ENCODE measurements around the gene HLA-A. TPM values are rescaled to one million over a fixed set of nuclear protein-coding genes. Genes with fewer than 3 reads are reported as not detected.

The HLA-A gene
- total and polyA plus RNA-seq, 2 of the 13 experiments (the other 11 are each of a cell fraction or from before 2014, with no cell fraction given) = 345 to 527 TPM

GRCh38 chr6:29926413-29927274 lies 15.7 kb upstream of the HLA-A start (continued):
- no peak for TF ChIP-seq ZNF207 (IDR thresholded peaks at IDR 0.05; ENCODE audit: borderline replicate concordance)
- TF ChIP-seq, protein P1, sequence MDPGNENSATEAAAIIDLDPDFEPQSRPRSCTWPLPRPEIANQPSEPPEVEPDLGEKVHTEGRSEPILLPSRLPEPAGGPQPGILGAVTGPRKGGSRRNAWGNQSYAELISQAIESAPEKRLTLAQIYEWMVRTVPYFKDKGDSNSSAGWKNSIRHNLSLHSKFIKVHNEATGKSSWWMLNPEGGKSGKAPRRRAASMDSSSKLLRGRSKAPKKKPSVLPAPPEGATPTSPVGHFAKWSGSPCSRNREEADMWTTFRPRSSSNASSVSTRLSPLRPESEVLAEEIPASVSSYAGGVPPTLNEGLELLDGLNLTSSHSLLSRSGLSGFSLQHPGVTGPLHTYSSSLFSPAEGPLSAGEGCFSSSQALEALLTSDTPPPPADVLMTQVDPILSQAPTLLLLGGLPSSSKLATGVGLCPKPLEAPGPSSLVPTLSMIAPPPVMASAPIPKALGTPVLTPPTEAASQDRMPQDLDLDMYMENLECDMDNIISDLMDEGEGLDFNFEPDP (CRISPR knock-in tag; conservative IDR thresholded peaks at IDR 0.05) = no peak
- TF ChIP-seq, protein P2, sequence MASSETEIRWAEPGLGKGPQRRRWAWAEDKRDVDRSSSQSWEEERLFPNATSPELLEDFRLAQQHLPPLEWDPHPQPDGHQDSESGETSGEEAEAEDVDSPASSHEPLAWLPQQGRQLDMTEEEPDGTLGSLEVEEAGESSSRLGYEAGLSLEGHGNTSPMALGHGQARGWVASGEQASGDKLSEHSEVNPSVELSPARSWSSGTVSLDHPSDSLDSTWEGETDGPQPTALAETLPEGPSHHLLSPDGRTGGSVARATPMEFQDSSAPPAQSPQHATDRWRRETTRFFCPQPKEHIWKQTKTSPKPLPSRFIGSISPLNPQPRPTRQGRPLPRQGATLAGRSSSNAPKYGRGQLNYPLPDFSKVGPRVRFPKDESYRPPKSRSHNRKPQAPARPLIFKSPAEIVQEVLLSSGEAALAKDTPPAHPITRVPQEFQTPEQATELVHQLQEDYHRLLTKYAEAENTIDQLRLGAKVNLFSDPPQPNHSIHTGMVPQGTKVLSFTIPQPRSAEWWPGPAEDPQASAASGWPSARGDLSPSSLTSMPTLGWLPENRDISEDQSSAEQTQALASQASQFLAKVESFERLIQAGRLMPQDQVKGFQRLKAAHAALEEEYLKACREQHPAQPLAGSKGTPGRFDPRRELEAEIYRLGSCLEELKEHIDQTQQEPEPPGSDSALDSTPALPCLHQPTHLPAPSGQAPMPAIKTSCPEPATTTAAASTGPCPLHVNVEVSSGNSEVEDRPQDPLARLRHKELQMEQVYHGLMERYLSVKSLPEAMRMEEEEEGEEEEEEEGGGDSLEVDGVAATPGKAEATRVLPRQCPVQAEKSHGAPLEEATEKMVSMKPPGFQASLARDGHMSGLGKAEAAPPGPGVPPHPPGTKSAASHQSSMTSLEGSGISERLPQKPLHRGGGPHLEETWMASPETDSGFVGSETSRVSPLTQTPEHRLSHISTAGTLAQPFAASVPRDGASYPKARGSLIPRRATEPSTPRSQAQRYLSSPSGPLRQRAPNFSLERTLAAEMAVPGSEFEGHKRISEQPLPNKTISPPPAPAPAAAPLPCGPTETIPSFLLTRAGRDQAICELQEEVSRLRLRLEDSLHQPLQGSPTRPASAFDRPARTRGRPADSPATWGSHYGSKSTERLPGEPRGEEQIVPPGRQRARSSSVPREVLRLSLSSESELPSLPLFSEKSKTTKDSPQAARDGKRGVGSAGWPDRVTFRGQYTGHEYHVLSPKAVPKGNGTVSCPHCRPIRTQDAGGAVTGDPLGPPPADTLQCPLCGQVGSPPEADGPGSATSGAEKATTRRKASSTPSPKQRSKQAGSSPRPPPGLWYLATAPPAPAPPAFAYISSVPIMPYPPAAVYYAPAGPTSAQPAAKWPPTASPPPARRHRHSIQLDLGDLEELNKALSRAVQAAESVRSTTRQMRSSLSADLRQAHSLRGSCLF (CRISPR knock-in tag; IDR thresholded peaks at IDR 0.05; ENCODE audit: borderline replicate concordance) = 0 out of 2 replicates have a peak, but pooled peaks have one; percentile 61
- no peak for TF ChIP-seq NFE2L1 (CRISPR knock-in tag; IDR thresholded peaks at IDR 0.05; ENCODE audit: borderline replicate concordance)
- no peak for TF ChIP-seq ZNF772 (CRISPR knock-in tag; IDR thresholded peaks at IDR 0.05)
- TF ChIP-seq, protein P3, sequence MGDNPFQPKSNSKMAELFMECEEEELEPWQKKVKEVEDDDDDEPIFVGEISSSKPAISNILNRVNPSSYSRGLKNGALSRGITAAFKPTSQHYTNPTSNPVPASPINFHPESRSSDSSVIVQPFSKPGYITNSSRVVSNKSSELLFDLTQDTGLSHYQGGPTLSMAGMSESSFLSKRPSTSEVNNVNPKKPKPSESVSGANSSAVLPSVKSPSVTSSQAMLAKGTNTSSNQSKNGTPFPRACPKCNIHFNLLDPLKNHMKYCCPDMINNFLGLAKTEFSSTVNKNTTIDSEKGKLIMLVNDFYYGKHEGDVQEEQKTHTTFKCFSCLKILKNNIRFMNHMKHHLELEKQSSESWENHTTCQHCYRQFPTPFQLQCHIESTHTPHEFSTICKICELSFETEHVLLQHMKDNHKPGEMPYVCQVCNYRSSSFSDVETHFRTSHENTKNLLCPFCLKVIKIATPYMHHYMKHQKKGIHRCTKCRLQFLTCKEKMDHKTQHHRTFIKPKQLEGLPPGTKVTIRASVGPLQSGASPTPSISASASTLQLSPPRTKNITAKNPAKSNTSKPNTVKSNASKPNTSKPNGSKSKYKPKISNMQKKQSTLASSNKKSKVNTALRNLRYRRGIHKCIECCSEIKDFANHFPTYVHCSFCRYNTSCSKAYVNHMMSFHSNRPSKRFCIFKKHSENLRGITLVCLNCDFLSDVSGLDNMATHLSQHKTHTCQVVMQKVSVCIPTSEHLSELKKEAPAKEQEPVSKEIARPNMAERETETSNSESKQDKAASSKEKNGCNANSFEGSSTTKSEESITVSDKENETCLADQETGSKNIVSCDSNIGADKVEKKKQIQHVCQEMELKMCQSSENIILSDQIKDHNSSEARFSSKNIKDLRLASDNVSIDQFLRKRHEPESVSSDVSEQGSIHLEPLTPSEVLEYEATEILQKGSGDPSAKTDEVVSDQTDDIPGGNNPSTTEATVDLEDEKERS (CRISPR knock-in tag; IDR thresholded peaks at IDR 0.05) = no peak
- no peak for TF ChIP-seq EP300 (IDR thresholded peaks at IDR 0.05; ENCODE audit: low read depth in 2 of 2, low read length in 2 of 2)
- no peak for TF ChIP-seq EP300 (CRISPR knock-in tag; IDR thresholded peaks at IDR 0.05; ENCODE audit: borderline replicate concordance)
- TF ChIP-seq CREB3 (CRISPR knock-in tag; IDR thresholded peaks at IDR 0.05) = no peak; the same call in 1 of the 2 replicates
- no peak for TF ChIP-seq NFKB2 (CRISPR knock-in tag; IDR thresholded peaks at IDR 0.05; ENCODE audit: borderline replicate concordance)
- TF ChIP-seq, protein P4, sequence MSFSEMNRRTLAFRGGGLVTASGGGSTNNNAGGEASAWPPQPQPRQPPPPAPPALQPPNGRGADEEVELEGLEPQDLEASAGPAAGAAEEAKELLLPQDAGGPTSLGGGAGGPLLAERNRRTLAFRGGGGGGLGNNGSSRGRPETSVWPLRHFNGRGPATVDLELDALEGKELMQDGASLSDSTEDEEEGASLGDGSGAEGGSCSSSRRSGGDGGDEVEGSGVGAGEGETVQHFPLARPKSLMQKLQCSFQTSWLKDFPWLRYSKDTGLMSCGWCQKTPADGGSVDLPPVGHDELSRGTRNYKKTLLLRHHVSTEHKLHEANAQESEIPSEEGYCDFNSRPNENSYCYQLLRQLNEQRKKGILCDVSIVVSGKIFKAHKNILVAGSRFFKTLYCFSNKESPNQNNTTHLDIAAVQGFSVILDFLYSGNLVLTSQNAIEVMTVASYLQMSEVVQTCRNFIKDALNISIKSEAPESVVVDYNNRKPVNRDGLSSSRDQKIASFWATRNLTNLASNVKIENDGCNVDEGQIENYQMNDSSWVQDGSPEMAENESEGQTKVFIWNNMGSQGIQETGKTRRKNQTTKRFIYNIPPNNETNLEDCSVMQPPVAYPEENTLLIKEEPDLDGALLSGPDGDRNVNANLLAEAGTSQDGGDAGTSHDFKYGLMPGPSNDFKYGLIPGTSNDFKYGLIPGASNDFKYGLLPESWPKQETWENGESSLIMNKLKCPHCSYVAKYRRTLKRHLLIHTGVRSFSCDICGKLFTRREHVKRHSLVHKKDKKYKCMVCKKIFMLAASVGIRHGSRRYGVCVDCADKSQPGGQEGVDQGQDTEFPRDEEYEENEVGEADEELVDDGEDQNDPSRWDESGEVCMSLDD (CRISPR knock-in tag; IDR thresholded peaks at IDR 0.05; ENCODE audit: borderline replicate concordance) = no peak
- TF ChIP-seq SNAI1 (CRISPR knock-in tag; IDR thresholded peaks at IDR 0.05; ENCODE audit: borderline replicate concordance) = no peak

Measured in HepG2 (cell line).